ENCODE results near the gene UBAC2. TPM values are rescaled to one million over a fixed set of nuclear protein-coding genes. Genes with fewer than 3 reads are reported as not detected.

Gene UBAC2
- total RNA-seq, 1 donor from 2014 or later: 34.0 TPM

DNA sequence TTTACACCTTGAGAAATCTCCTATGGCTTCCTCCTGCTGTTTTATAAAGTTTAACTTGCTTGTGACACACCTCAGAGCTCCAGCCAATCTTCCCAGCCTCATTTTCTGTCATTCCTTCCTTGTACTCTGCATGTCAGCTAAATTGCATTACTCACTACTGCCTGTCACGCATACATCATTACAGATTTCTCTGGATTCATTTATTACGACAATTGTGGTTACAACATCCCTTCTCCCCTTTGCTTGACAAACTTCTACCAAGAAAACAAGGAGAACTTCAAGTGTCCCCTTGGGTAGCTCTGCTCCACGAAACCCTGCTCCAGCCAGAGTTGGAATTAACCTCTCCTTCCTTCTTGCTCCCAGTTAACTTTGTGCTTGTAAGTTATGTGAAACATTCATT, 79.5 kb downstream of the UBAC2 start:
- no peak for DNase-seq (ENCODE audit: low spot score)
- intact Hi-C loops (cut with DNase I): no loop called here
- no peak for ATAC-seq

DNA sequence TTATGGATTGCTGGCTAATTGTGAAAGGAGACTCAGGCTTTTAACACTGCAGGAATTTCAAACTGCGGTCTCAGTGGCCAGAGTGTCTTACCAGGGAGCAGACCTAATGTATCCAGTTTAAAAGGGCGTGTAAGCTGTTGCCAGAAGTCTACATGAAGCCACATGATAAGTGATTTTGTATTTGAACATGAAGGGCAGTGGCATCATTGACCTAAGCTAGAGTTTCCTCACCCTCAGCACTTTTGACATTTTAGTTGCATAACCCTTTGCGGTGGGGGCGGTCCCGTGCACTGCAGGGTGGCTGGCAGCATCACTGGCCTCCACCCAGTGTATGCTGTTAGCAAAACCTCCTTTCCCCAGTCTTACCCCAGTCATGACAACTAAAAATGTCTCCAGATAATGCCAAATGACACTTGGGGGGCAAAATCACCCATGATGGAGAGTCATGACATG, 81.2 kb downstream of the UBAC2 start:
- DNase-seq (ENCODE audit: low spot score) (peak; percentile 76), ATAC-seq (peak; percentile 90)
- intact Hi-C loops (cut with DNase I): no loop called here

DNA sequence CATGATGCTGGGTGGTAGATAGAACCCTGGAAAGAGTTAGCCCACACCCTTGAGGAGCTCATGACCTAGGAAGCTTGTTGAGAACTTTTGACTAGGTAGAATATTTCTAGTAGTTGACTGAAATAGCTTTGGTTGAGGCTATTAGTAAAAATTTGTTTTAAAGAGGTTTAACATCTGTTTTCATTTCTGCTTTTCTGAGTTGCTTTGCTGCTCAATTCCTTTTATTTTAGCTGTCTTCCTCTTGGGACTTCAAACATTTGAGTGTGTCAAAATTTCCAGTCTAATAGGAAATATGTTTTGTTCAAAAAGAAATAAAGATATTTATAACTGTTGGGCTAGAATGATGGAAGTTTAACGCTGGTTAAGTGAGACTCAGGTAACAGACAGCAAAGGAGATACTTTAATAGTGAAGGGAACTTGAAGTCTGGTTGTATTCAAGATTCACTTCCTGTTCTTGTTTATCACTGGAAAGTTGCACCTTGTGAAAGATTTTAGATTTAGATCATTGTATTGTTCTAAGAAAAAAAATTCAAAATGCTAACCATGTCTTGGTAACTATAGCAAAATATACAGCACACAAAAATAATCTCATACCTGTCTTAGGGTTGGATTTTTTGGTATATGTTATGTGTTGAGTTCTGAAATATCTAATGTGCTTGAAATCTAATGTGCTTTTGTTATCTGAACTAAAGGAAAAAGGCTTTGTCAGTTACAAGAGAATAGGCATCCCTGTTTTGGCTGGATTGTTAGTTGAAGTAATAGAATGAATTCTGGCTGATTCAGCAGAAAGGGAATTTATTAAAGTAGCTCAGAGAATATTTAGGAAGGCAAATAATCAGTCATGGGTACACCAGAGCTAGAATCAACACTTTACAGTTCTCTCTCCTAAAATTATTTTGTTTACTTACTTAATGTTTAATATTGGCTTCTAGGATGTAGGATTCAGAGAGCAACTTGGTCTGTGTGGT, 81.9 kb downstream of the UBAC2 start:
- ATAC-seq (peak; percentile 33), DNase-seq (ENCODE audit: low spot score) (no peak)
- intact Hi-C loops (cut with DNase I): no loop called here

DNA sequence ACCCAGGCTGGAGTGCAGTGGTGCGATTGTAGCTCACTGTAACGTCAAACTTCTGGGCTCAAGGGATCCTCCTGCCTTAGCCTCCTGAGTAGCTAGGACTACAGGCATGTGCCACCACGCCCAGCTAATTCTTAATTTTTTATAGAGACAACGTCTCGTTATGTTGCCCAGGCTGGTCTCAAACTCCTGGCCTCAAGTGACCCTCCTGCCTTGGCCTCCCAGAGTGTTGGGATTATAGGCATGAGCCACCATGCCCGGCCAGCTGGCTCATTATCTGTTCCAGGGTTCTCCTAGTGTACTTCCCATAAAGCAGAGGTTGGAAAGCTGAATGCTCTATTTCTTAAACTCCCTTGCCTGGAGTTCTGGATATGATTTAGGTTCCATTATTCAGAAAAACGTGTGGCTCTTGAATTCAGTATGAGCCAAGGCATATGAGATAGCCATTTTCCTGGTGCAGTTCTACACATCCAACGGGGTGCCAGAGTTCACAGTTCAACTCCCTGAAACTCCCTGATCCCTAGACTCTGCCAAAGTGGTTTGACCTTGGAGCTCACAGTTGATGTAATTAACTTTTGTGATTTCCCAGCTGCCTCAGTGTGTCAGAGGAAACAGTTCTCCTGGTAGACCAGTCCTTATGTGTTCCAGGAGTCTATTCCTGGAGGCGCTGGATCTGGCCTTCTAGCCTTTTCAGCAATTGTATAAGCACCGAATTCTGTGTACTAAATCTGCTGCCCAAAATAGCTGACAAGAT, 85.0 kb downstream of the UBAC2 start:
- intact Hi-C loops (cut with DNase I): no loop called here
- DNase-seq (ENCODE audit: low spot score) (no peak), ATAC-seq (peak; percentile 59)

DNA sequence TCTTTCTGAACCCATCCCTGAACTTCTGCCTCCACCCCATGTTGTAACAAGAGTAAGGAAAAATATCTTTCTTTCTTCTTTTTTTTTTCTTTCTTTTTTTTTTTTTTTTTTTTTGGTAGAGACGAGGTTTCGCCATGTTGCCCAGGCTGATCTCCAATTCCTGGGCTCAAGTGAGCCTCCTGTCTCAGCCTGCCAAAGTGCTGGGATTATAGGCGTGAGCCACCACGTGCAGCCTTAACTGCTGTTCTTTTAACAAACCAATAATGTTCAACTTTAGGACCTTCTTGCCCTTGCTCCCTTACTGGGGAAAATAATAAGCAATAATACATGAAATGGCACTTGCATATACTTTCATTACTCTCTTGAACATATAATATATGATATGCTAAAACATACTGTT, 86.9 kb downstream of the UBAC2 start:
- peak; percentile 30 for ATAC-seq
- intact Hi-C loops (cut with DNase I): no loop called here
- no peak for DNase-seq (ENCODE audit: low spot score)

DNA sequence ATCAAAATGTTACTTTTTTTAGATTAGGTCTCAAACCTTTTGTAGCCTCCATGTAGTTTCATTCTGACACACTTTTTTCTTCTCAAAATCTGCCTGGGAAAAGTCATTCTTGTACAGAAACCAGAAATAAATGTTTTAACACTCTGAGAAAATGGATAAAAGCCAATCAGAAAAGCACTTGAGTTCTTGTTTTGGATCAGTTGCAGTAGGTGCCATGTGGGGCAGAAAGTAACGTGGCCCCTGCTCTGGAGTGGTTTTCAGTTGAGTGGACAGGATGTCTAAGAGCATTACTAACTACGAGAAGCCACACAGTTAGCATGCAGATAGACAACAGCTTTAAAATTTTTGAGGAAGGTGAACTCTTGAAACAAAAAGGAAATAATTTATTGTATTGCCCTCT, 87.4 kb downstream of the UBAC2 start:
- intact Hi-C loops (cut with DNase I): no loop called here
- ATAC-seq (no peak), DNase-seq (ENCODE audit: low spot score) (no peak)

DNA sequence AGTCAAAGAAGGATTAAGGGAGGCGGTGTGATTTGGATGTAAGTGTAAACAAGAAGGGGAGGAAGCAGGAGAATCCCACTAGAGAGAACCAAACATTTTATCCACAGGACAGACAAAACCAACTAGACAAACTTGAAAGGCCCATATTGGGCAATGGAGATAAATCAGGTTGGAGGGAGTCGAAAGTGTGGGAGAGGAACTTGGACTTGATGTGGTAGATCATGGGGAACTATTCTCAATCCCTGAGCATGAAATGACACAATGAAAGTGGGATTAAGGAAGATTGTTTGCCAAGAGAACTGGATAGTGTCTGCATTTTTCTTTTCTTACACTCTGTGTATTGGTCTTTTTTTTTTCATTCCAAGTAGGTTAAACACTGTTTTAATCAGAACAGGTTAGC, 88.6 kb downstream of the UBAC2 start:
- ATAC-seq: no peak
- no peak for DNase-seq (ENCODE audit: low spot score)
- intact Hi-C loops (cut with DNase I): no loop called here

DNA sequence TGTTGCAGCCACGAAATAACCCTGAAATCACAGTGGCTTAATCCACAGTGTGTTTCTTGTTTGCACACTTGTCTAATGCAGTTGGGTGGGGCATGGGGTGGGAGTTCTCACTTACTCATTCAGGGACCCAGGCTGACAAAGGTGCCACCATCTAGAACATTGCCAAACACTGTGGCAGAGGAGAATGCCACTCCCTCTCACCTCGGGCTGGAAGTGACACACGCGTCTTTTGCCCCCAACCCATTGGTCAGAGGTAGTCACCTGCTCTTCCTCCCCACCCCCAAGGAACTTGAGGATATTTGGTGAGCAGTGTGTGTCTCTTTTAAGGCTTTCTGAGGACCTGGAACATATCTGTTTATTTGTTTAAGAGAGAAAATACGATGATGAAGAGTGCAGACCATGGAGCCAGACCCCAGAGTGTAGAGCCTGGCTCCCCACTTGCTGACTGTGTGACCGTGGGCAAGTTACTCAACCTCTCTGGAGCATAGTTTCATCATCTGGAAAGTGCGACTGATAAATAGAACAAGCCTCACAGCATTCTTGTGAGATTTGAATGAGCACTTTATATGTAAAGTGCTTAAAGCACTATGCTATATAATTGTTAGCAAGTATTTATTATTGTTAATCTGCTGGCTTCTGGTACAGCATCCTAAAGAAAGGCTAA, 89.2 kb downstream of the UBAC2 start:
- ATAC-seq (no peak), DNase-seq (ENCODE audit: low spot score) (no peak)
- intact Hi-C loops (cut with DNase I): no loop called here

DNA sequence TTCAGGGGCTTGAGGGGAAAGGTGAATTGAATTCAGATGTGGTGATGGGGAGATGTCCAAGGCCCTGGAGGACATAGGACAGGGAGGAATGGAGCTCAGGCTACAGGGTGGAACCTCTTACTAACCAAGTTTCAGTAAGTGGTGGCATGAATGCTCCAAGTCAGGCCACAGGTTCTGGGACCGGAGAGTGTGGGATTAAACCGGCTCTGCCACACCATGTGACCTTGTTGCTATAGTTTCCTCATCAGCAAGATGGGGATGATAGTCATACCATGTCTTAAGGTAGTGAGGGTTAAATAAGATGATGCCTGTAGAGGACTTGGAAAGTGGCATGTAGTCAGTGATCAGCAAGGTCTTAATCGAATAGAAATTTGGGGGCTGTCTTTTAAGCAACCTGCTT, 90.2 kb downstream of the UBAC2 start:
- ATAC-seq (no peak), DNase-seq (ENCODE audit: low spot score) (no peak)
- intact Hi-C loops (cut with DNase I): no loop called here

DNA sequence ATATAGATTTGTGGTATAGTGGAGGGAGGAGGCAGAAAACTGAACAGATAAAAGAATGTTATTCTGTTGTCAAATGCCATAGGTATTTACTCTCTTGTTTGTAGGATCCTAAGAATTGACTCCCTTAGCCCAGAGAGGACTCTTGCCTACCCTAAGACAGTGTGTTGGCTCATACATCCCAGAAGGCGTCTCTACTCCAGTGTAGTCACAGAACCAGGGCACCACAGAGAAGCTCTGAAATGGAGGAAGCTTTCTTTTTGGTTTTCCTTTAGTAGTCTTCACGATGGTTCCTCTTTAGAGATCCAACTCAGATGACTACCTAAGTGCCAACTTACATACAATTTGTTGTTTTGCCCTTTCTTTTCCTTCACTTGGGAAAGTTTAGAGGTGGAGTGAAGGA, 92.5 kb downstream of the UBAC2 start:
- ATAC-seq (peak; percentile 26), DNase-seq (ENCODE audit: low spot score) (no peak)
- intact Hi-C loops (cut with DNase I): no loop called here

DNA sequence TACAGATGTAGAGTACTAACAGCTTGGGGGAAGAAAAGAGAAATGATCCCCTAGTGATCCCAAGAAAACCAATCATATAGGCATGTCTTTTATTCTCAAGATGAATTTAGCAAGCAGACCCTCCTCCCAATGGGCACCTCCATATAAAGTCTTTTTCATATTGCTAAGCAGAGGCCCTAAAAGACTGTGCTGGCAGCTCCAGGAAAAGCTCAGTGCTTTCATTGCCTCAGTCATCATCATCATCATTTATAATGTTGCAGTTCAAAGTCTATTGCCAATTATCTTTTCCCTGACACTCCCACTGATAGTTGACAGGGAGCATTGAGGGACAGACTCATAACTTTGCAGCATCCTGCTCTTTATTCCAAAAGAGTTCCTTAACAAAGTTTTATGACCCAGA, 93.5 kb downstream of the UBAC2 start:
- intact Hi-C loops (cut with DNase I): no loop called here
- ATAC-seq (no peak), DNase-seq (ENCODE audit: low spot score) (no peak)

DNA sequence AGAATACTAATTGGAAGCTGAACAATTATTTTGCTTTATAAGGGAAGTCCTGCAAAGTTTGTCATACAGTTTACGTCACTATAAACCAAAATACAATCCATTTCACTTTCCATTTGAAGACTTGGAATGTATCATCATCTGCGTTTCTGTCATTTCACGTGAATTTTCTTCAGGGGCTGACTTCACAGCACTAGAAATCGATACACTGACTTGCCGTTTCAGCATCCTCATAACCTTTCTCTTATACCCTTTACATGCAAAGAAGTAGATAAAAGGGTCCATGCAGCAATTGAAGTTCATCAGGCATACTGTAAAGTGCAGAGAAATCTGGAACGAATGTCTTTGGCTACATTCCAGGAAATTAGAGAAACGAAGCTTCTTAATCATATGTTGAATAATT, 94.3 kb downstream of the UBAC2 start:
- ATAC-seq (no peak), DNase-seq (ENCODE audit: low spot score) (no peak)
- intact Hi-C loops (cut with DNase I): no loop called here

DNA sequence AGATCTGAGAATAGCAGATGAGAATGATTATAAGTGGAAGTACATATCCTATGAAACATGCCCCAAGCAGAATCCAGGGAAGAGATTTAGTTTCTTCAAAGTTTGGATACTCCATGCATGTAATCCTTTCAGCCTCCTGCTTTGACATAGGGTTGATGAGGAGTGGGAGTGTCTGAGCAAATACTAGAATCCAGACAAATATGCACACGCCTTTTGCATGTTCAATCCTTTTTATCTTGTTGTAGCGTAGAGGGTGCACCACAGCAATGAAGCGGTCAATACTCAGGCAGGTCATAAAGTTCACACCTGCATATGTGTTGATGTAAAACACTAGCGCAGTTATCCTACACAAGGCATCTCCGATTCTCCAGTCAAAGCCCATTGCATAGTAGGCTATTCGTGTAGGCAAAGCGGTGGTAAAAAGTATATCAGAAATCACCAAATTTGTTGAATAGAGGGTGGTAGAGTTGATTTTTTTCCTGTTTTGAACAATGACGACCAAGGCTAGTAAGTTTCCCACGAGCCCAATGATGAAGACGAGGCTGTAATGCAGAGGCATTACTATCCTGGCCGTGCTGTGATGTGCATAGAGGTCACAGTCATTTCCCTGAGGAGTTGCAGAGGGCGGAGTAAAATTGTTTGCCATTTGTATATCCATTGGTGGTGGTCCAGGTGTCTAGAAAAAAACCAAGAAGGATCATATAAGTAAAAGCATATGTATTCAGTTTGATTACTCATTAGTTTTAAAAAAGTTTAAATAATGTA, 95.0 kb downstream of the UBAC2 start:
- ATAC-seq (no peak), DNase-seq (ENCODE audit: low spot score) (no peak)
- intact Hi-C loops (cut with DNase I): no loop called here

DNA sequence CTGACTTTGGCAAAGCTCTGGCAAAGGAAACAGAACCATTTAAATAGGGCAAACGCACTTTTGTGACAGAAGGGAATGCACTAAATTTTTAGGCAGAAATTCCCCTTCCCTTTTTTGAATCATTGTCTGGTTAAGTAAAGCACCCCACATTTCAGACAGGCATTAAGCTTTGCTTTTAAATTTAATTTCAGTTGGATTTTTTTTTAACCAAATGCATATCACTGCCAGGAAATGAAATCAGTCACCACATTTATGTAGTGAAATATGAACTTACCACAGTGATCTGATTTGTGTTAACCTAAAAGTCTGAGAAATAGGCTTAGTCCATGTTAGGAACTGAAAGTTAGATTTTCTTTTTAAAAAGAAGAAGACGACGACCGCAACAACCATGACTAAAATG, 95.7 kb downstream of the UBAC2 start:
- intact Hi-C loops (cut with DNase I): no loop called here
- ATAC-seq: no peak
- no peak for DNase-seq (ENCODE audit: low spot score)

DNA sequence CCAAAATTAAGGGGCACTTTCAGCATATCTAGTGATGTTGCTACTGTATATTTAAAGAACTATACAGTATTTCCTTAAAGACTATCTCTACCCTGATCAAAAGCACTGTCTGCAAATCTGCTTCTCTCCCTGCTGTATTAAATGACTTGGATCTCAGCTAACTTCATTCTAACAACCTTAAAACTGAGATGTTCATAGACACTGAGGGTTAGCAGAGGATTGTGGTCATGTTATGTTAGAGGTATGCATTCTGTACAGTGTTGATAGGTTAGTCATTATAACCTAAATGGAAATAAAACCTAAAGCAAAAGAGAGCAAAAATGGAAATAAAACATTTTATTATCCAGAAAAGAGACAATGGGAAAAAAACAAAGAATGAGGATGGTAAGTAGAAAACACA, 96.7 kb downstream of the UBAC2 start:
- ATAC-seq (no peak), DNase-seq (ENCODE audit: low spot score) (no peak)
- intact Hi-C loops (cut with DNase I): no loop called here

DNA sequence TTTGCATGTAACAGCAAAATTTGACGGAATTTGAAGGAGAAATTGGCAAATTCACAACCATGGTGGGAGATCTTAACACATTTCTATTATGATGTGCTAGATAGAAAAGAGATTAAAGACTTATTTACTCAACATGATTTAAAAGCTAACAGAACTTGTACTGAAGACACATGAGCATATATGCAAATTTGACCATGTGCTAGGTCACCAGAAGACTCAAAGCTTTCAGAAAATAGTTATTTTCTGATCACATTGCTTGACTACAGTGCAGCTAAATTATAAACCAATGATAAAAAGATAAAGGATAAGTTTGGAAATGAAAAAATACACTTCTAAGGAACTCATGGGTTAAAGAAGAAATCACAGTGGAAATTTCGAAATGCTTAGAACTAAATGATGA, 97.4 kb downstream of the UBAC2 start:
- ATAC-seq (no peak), DNase-seq (ENCODE audit: low spot score) (no peak)
- intact Hi-C loops (cut with DNase I): no loop called here

DNA sequence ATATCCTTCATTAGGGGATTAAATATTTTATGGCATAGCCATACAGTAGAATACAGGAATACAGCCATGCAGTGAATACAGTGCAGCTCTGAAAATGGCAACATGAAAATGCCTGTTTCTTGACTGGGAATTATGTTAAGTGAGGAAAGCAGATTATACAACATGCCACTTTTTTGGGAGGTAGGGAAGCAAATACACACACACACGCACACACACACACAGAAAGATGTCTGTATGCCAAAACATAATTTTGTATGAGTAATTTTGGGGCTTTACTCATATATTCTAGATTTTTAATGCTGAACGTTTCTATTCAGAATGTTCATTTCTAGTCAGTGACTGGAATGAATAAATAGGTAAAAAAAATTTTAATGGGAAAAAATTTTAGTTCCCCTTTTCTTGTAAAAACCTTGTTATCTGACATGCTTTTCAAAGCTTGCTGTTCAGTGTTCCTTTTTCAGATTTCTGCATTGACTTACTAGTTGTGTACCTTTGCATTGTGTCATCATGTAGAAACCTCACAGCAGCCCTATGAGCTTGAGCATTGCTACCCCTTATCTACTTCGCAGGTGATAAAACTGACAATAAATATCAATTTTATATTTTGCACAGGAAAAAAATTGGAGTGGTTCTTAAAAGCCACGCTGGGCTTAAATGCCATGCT, 98.7 kb downstream of the UBAC2 start:
- DNase-seq (ENCODE audit: low spot score): no peak
- intact Hi-C loops (cut with DNase I): no loop called here
- no peak for ATAC-seq

DNA sequence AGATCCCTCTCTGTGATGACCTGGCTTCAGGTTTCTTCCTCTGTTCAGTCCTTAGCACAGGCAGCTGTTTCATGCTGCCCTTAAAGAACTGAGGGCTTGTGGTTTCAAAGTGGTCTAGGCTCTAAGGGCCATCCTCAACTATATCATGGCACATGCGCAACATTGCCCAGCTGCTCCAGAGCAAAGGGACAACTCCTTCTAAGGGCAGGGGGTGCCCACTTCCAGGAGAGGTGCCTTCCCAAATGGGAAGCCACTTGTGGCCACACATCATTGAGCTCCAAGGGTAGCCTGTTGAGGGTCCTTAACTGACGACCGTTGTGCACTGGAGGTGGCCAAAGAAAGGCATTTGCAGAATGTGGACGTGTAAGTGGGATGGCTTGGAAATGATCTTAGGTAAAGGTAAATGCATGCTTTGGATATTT, 99.3 kb downstream of the UBAC2 start:
- DNase-seq (ENCODE audit: low spot score) (no peak), ATAC-seq (no peak)
- intact Hi-C loops (cut with DNase I): no loop called here

Data from sciatic nerve (tissue), 2 donors.